ENCODE results near the gene HEATR3. TPM values are rescaled to one million over a fixed set of nuclear protein-coding genes. Genes with fewer than 3 reads are reported as not detected.

The HEATR3 gene
- total and polyA plus RNA-seq, 2 donors (not counting 1 experiment from before 2014, with no cell fraction given), result 15.0 to 23.9 TPM

GRCh38 chr16:50023641-50024040 is 42.1 kb upstream of the HEATR3 start:
- Histone ChIP-seq H3K4me2 (ENCODE audit: extremely low read depth, insufficient read depth, low read length) (no peak overlapping the region), H3K4me3 (replicated peaks in 1 of 4; ENCODE audit: control extremely low read depth in 1 of 4, insufficient read depth in 1 of 4, low read depth in 3 of 4, low read length in 4 of 4) (no peak overlapping the region), H3K4me1 (ENCODE audit: control insufficient read depth, extremely low read depth, insufficient read depth, low read length) (no peaks in the 10 kb centered on the region), H3K36me3 (ENCODE audit: control insufficient read depth, insufficient read depth, low read length) (no peaks in the 10 kb centered on the region), H3K27ac (ENCODE audit: insufficient read depth, low read length) (no peak overlapping the region), H2AFZ (ENCODE audit: low read length) (no peak overlapping the region), H3K79me2 (ENCODE audit: control insufficient read depth, insufficient read depth, low read length) (peaks cover 30% of the 10 kb centered on the region), H3K9me3 (ENCODE audit: control insufficient read depth, insufficient read depth, low read depth, low read length) (no peaks in the 10 kb centered on the region), H3K9ac (ENCODE audit: insufficient read depth, low read length) (no peak overlapping the region), H4K20me1 (ENCODE audit: control insufficient read depth, extremely low read depth, insufficient read depth, low read length) (no peaks in the 10 kb centered on the region), H3K27me3 (ENCODE audit: control insufficient read depth, insufficient read depth, low read length) (no peaks in the 10 kb centered on the region)
- DNase-seq (ENCODE audit: low read depth in 2 of 2), result no peak
- TF ChIP-seq, protein P1, sequence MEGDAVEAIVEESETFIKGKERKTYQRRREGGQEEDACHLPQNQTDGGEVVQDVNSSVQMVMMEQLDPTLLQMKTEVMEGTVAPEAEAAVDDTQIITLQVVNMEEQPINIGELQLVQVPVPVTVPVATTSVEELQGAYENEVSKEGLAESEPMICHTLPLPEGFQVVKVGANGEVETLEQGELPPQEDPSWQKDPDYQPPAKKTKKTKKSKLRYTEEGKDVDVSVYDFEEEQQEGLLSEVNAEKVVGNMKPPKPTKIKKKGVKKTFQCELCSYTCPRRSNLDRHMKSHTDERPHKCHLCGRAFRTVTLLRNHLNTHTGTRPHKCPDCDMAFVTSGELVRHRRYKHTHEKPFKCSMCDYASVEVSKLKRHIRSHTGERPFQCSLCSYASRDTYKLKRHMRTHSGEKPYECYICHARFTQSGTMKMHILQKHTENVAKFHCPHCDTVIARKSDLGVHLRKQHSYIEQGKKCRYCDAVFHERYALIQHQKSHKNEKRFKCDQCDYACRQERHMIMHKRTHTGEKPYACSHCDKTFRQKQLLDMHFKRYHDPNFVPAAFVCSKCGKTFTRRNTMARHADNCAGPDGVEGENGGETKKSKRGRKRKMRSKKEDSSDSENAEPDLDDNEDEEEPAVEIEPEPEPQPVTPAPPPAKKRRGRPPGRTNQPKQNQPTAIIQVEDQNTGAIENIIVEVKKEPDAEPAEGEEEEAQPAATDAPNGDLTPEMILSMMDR (conservative IDR thresholded peaks at IDR 0.05 in 1 of 2, IDR thresholded peaks at IDR 0.05 in 1 of 2; ENCODE audit: low read depth in 1 of 2, low read length in 2 of 2), result no peak
- no peak for TF ChIP-seq EZH2 (IDR thresholded peaks at IDR 0.05; ENCODE audit: low read length, missing control alignments)

DNA sequence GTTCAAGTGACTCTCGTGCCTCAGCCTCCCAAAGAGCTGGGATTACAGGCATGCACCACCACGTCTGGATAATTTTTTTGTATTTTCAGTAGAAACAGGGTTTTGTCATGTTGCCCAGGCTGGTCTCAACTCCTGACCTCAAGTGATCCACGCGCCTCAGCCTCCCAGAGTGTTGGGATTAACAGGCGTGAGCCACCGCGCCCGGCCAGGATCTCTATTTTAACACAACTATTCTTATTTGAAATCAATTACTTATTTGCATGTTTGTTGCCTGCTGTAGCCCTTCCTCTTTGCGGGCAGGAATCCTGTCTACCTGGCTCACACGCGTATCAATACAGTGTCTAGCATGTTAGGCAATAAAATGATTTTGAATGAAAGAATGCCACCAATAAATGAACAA is 41.6 kb upstream of the HEATR3 start:
- DNase-seq (ENCODE audit: low read depth in 2 of 2), result no peak
- H3K27me3 ChIP-seq (ENCODE audit: control insufficient read depth, insufficient read depth, low read length), result no peaks in the 10 kb centered on the region
- peak overlapping the region; percentile 67 for H3K4me2 ChIP-seq (ENCODE audit: extremely low read depth, insufficient read depth, low read length)
- H3K9me3 ChIP-seq (ENCODE audit: control insufficient read depth, insufficient read depth, low read depth, low read length), result no peaks in the 10 kb centered on the region
- H3K36me3 ChIP-seq (ENCODE audit: control insufficient read depth, insufficient read depth, low read length), result no peaks in the 10 kb centered on the region
- TF ChIP-seq, protein P1 (conservative IDR thresholded peaks at IDR 0.05 in 1 of 2, IDR thresholded peaks at IDR 0.05 in 1 of 2; ENCODE audit: low read depth in 1 of 2, low read length in 2 of 2), result no peak
- no peak for TF ChIP-seq EZH2 (IDR thresholded peaks at IDR 0.05; ENCODE audit: low read length, missing control alignments)
- no peaks in the 10 kb centered on the region for H4K20me1 ChIP-seq (ENCODE audit: control insufficient read depth, extremely low read depth, insufficient read depth, low read length)
- no peak overlapping the region for H3K9ac ChIP-seq (ENCODE audit: insufficient read depth, low read length)
- H3K27ac ChIP-seq (ENCODE audit: insufficient read depth, low read length), result no peak overlapping the region
- H3K4me1 ChIP-seq (ENCODE audit: control insufficient read depth, extremely low read depth, insufficient read depth, low read length), result no peaks in the 10 kb centered on the region
- peak overlapping the region in 1 of 4 experiments; percentile 49 for H3K4me3 ChIP-seq (replicated peaks in 1 of 4; ENCODE audit: control extremely low read depth in 1 of 4, insufficient read depth in 1 of 4, low read depth in 3 of 4, low read length in 4 of 4)
- peaks cover 32% of the 10 kb centered on the region for H3K79me2 ChIP-seq (ENCODE audit: control insufficient read depth, insufficient read depth, low read length)
- peak overlapping the region; percentile 41 for H2AFZ ChIP-seq (ENCODE audit: low read length)

DNA sequence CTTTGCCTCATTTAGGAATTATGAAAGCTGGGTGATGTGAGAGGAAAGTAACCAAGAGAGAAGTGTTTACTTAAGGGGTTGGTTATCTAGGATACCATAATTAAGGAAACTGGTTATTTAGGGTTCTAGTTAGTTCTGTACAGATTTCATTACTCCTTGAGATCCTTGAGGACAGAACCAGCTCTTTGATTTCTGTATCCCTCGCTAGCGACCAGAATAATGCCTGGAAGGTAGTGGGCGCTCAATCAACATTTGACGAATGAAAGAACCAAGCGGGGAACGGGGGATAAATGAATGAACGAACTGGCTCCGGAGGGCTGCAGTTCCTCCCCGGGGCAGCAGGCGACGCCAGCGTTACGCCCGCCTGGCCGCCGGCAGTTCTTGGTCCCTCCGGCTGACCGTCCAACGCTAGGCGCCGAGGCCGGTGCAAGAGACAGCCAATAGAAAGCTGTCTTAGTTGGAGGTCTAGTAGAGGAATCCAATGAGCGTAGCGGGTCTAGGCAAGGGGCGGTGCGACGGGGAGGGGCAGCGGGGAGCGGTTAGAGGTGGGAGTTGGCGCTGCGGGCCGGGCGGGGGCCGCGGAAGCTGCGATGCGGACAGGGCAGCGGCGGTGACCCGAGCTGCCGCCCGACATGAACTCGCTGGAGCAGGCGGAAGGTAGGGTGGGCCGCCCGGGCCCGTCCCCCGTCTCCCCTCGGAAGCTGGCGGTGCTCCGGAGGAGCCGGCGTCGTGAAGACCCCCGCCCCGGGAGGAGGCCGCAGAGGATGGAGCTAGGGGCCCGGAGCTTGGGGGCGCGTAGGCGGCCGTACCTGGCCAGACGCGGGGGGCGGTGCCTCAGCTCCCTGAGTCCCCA is 40.9 kb upstream of the HEATR3 start, which contains the start of gene CNEP1R1:
Gene CNEP1R1, plus strand, starts transcription at position 542 of the 853 bp plus-strand sequence. Its CDS starts 91 bp downstream, at position 633.
- H3K4me3 ChIP-seq (replicated peaks in 1 of 4; ENCODE audit: control extremely low read depth in 1 of 4, insufficient read depth in 1 of 4, low read depth in 3 of 4, low read length in 4 of 4), result peak within 1 kb of the TSS; percentile 81 to 94 (median 91)
- no peaks in the 10 kb centered on the region for H3K9me3 ChIP-seq (ENCODE audit: control insufficient read depth, insufficient read depth, low read depth, low read length)
- peak within 1 kb of the TSS; percentile 77 for H2AFZ ChIP-seq (ENCODE audit: low read length)
- peak within 1 kb of the TSS; percentile 67 for H3K27ac ChIP-seq (ENCODE audit: insufficient read depth, low read length)
- no peaks in the 10 kb centered on the region for H4K20me1 ChIP-seq (ENCODE audit: control insufficient read depth, extremely low read depth, insufficient read depth, low read length)
- no peaks in the 10 kb centered on the region for H3K36me3 ChIP-seq (ENCODE audit: control insufficient read depth, insufficient read depth, low read length)
- H3K4me1 ChIP-seq (ENCODE audit: control insufficient read depth, extremely low read depth, insufficient read depth, low read length), result no peaks in the 10 kb centered on the region
- peaks cover 32% of the 10 kb centered on the region for H3K79me2 ChIP-seq (ENCODE audit: control insufficient read depth, insufficient read depth, low read length)
- peak within 1 kb of the TSS; percentile 81 for H3K9ac ChIP-seq (ENCODE audit: insufficient read depth, low read length)
- no peaks in the 10 kb centered on the region for H3K27me3 ChIP-seq (ENCODE audit: control insufficient read depth, insufficient read depth, low read length)
- no peak for TF ChIP-seq EZH2 (IDR thresholded peaks at IDR 0.05; ENCODE audit: low read length, missing control alignments)
- TF ChIP-seq, protein P1 (conservative IDR thresholded peaks at IDR 0.05 in 1 of 2, IDR thresholded peaks at IDR 0.05 in 1 of 2; ENCODE audit: low read depth in 1 of 2, low read length in 2 of 2), result peak; percentile 99 to 100
- H3K4me2 ChIP-seq (ENCODE audit: extremely low read depth, insufficient read depth, low read length), result peak within 1 kb of the TSS; percentile 86
- peak; percentile 95 to 97 for DNase-seq (ENCODE audit: low read depth in 2 of 2)
